Thyroid gland (tissue), 4 donors: ENCODE data around the gene TAS2R40. TPM values are rescaled to one million over a fixed set of nuclear protein-coding genes. Genes with fewer than 3 reads are reported as not detected.

Experiments
- DNase-seq, 2 donors: peaks; one replicate each; pipeline ENCODE4 v3.0.0-alpha.2; 2019
- H3K27ac ChIP-seq, 3 donors: fragments of 200-600 bp; sonication (generic); 1 replicate in 2 of 3; 2 replicates in 1 of 3; pipeline ENCODE4 v1.5.1; 2016 to 2019; ENCODE audit warnings: mild to moderate bottlenecking in 1 of 3, moderate library complexity in 1 of 3
- H3K27me3 ChIP-seq: fragments of 200-600 bp; sonication (generic); one replicate; pipeline ENCODE4 v1.5.1; 2019
- H3K36me3 ChIP-seq, 2 donors: fragments of 200-600 bp; sonication (generic); one replicate each; pipeline ENCODE4 v1.5.1; 2016 to 2019
- H3K4me1 ChIP-seq, 2 donors: fragments of 200-600 bp; sonication (generic); one replicate each; pipeline ENCODE4 v1.5.1; 2017 to 2019
- H3K4me3 ChIP-seq, 3 donors: fragments of 200-600 bp; sonication (generic); replicated peaks in 1 of 3; 1 replicate in 2 of 3; 2 replicates in 1 of 3; pipeline ENCODE4 v1.5.1; 2016; ENCODE audit warnings: mild to moderate bottlenecking in 1 of 3
- H3K9me3 ChIP-seq: fragments of 200-600 bp; sonication (generic); one replicate; pipeline ENCODE4 v1.5.1; 2017
- POLR2A ChIP-seq, 2 donors: fragments of 450-650 bp; IDR thresholded peaks; one replicate each; pipeline ENCODE4 v1.6.1; 2017; ENCODE audit warnings: antibody characterized with exemption in 2 of 2, mild to moderate bottlenecking in 2 of 2, moderate library complexity in 1 of 2
- WGBS, 2 donors: methylation state at CpG; one replicate each; pipeline ENCODE4 v1.1.5; 2017; 5-methylcytosine and 5-hydroxymethylcytosine counted together
- intact Hi-C: fragments of 100-400 bp; cut with DNase I; formaldehyde crosslinking; loops from one replicate; pipeline ENCODE4 v1.15.1; 2023
- total RNA-seq, 4 donors: library from RNA; depleted of rRNA; stranded (reverse); fragments of >200 nt; gene quantifications; one replicate each; pipeline ENCODE4 v1.2.3, GENCODE V29; 2016
- TF ChIP-seq, protein P1 (sequence below), 6 experiments: fragments of 200-600 bp in 3 of 6; fragments of 450-650 bp in 3 of 6; sonication (generic) in 3 of 6; IDR thresholded peaks; one replicate each; pipeline ENCODE4 v1.5.1; 2016 to 2019; ENCODE audit warnings: antibody characterized with exemption in 6 of 6, mild to moderate bottlenecking in 2 of 6, inconsistent platforms in 1 of 6, moderate library complexity in 1 of 6

Gene TAS2R40
- total RNA-seq, 4 donors from 2014 or later, result not detected

DNA sequence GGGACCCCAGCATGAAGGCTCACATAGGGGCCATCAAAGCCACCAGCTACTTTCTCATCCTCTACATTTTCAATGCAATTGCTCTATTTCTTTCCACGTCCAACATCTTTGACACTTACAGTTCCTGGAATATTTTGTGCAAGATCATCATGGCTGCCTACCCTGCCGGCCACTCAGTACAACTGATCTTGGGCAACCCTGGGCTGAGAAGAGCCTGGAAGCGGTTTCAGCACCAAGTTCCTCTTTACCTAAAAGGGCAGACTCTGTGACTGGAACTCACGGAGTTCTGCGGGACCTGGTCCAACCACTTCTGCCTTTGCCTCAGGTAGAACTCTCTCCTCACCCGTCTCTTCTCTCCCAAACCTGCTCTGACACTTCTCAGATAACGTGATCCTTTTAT lies 945 bp downstream of the TAS2R40 start:
- no peak overlapping the region for H3K27ac ChIP-seq
- WGBS, 2 donors, result 83 to 87% methylated on average over 7 of the region's 7 CpGs
- TF ChIP-seq POLR2A (IDR thresholded peaks at IDR 0.05), result no peak
- TF ChIP-seq, protein P1, sequence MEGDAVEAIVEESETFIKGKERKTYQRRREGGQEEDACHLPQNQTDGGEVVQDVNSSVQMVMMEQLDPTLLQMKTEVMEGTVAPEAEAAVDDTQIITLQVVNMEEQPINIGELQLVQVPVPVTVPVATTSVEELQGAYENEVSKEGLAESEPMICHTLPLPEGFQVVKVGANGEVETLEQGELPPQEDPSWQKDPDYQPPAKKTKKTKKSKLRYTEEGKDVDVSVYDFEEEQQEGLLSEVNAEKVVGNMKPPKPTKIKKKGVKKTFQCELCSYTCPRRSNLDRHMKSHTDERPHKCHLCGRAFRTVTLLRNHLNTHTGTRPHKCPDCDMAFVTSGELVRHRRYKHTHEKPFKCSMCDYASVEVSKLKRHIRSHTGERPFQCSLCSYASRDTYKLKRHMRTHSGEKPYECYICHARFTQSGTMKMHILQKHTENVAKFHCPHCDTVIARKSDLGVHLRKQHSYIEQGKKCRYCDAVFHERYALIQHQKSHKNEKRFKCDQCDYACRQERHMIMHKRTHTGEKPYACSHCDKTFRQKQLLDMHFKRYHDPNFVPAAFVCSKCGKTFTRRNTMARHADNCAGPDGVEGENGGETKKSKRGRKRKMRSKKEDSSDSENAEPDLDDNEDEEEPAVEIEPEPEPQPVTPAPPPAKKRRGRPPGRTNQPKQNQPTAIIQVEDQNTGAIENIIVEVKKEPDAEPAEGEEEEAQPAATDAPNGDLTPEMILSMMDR (IDR thresholded peaks at IDR 0.05), result no peak

DNA sequence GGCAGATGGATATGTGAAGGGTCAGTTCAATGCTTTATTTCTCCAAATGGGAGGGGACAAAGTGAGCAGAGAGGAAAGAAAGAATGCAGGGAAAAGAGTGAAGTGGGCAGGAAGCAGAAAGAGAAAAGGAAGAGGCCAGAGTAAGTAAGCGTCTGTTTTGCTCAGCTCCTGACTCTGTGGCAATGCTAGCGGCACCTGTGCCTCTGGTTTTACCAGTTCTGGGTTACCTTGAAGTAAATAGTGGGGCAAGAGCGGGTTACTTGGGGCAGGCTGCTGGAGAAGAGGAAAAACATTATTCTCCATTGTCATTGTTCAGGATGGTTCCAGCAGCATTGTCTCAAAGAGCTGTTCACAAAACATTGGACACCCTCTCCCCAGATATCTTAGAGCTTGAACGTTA lies 1.9 kb downstream of the TAS2R40 start:
- no peak overlapping the region for H3K27ac ChIP-seq
- H3K4me1 ChIP-seq, result no peaks in the 10 kb centered on the region
- intact Hi-C loops, result no loop called here
- TF ChIP-seq, protein P1 (IDR thresholded peaks at IDR 0.05), result no peak
- no peak for TF ChIP-seq POLR2A (IDR thresholded peaks at IDR 0.05)
- no peaks in the 10 kb centered on the region for H3K36me3 ChIP-seq
- no peaks in the 10 kb centered on the region for H3K27me3 ChIP-seq
- no peak overlapping the region for H3K4me3 ChIP-seq
- whole genome bisulfite sequencing, 2 donors, result 81 to 86% methylated on average over 4 of the region's 4 CpGs
- no peaks in the 10 kb centered on the region for H3K9me3 ChIP-seq
- DNase-seq, result no peak

More for the DNA sequence above, 945 bp downstream of the TAS2R40 start:
- Histone ChIP-seq H3K36me3 (no peaks in the 10 kb centered on the region), H3K27me3 (no peaks in the 10 kb centered on the region), H3K9me3 (no peaks in the 10 kb centered on the region), H3K4me3 (no peak overlapping the region), H3K4me1 (no peaks in the 10 kb centered on the region)
- intact Hi-C loops, result no loop called here
- DNase-seq, result no peak

DNA sequence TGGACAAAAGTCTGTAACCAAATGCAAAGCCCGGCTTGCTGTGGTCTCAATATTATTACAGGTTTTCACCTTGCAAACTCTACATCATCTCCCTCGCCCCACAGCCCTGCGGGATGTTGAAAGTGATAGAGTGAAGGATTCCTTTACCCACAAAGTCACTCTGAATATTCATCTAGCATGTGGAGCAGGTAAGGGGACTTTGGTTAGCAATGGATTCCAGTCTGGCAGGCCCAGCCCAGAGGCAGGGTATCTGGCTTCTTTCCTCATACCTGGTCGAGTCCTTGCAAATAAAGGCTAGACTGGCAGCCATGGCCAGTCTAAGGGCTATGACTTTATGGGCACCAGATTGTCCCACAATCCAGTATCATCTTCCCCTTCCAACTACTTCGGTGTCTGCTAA lies 3.2 kb downstream of the TAS2R40 start:
- TF ChIP-seq, protein P1 (IDR thresholded peaks at IDR 0.05), result no peak
- no peak for TF ChIP-seq POLR2A (IDR thresholded peaks at IDR 0.05)
- H3K9me3 ChIP-seq, result no peaks in the 10 kb centered on the region
- WGBS, 2 donors, result 79 to 92% methylated on average over 5 of the region's 5 CpGs
- intact Hi-C loops, result no loop called here
- H3K27ac ChIP-seq, result no peak overlapping the region
- no peaks in the 10 kb centered on the region for H3K4me1 ChIP-seq
- no peak overlapping the region for H3K4me3 ChIP-seq
- no peak for DNase-seq
- H3K36me3 ChIP-seq, result no peaks in the 10 kb centered on the region
- no peaks in the 10 kb centered on the region for H3K27me3 ChIP-seq

DNA sequence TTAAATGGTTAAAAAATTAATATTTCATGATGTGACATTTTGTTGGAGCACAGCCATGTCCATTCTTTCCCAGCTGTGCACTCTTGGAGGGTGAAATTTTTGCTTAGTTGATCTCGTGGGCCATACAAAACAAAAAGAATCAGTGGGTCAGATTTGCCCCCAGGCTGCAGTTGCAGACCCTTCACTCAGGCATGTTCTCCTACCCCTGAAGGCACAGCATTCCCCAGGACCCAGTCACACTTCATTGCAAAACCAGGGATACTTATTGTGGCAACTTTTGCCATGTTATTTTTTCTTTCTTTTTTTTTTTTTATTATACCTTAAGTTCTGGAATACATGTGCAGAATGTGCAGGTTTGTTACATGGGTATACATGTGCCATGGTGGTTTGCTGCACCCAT lies 6.0 kb downstream of the TAS2R40 start:
- DNase-seq, result no peak
- intact Hi-C loops, result no loop called here
- no peak for TF ChIP-seq POLR2A (IDR thresholded peaks at IDR 0.05)
- TF ChIP-seq, protein P1 (IDR thresholded peaks at IDR 0.05), result no peak
- Histone ChIP-seq H3K4me3 (no peak overlapping the region), H3K27me3 (no peaks in the 10 kb centered on the region), H3K9me3 (no peaks in the 10 kb centered on the region), H3K4me1 (no peaks in the 10 kb centered on the region), H3K27ac (no peak overlapping the region), H3K36me3 (no peaks in the 10 kb centered on the region)
- WGBS, 2 donors, result 46 to 50% methylated on average over 1 of the region's 1 CpG

DNA sequence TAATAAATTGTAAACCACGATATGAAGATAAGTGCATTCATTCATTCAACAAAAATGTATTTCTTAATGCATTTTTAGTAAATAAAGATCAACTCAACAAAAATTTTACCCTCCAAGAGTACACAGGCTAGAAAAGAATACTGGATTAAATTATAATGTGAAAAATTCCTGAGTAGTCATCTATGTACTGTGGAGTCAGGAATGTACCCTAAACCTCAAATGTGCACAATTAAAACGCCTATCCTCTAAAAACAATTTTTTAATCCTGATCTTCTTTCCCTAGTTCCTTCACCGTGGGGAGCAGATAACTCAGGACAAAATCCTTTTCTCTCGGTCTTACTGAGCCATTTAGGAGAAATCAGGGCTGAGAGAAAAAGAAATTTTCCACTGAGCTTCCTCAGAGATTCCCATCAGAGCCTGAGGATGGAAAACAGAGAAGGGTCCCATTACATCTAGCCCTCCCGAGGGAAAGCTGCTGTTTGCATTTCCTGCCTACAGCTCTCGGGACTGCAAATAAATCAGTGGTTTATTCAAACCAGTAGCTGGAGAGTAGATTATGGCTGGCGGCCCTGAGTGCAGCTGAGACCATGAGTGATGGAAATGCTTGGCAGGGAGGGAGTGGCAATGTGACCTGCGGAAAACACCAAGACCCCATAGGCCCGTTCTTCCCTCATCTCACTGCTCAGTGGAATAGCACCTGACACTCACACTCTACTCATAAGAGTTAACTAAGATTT lies 7.4 kb downstream of the TAS2R40 start:
- WGBS, 2 donors, result 52 to 61% methylated on average over 9 of the region's 9 CpGs
- Histone ChIP-seq H3K36me3 (no peaks in the 10 kb centered on the region), H3K4me1 (no peaks in the 10 kb centered on the region), H3K27me3 (no peaks in the 10 kb centered on the region), H3K27ac (no peak overlapping the region), H3K4me3 (no peak overlapping the region), H3K9me3 (no peaks in the 10 kb centered on the region)
- intact Hi-C loops, result no loop called here
- TF ChIP-seq POLR2A (IDR thresholded peaks at IDR 0.05), result no peak
- TF ChIP-seq, protein P1 (IDR thresholded peaks at IDR 0.05), result no peak
- DNase-seq, result no peak
